GM23338 (cell line): ENCODE measurements around the gene DPP10. TPM values are rescaled to one million over a fixed set of nuclear protein-coding genes. Genes with fewer than 3 reads are reported as not detected.

Experiments used
- ATAC-seq: fragments of 200-7000 bp; cut with Tn5 transposase; 3 replicates; pipeline ENCODE4 v1.9.1; 2020
- DNase-seq: peaks from one replicate; pipeline ENCODE4 v3.0.0-alpha.2; 2015; ENCODE audit warnings: low spot score
- H2AFZ ChIP-seq: fragments of 200-600 bp; sonication (generic); 2 replicates; pipeline ENCODE4 v1.8.0; 2016; ENCODE audit warnings: antibody characterized with exemption, mild to moderate bottlenecking, moderate library complexity
- H3F3A ChIP-seq: fragments of 200-600 bp; sonication (generic); replicated peaks from 2 replicates; pipeline ENCODE4 v1.8.0; 2017; ENCODE audit warnings: antibody characterized with exemption, mixed run types, low read depth
- H3K27ac ChIP-seq: fragments of 200-600 bp; sonication (generic); 2 replicates; pipeline ENCODE4 v1.6.1; 2016; ENCODE audit warnings: low read depth
- H3K27me3 ChIP-seq: fragments of 200-600 bp; sonication (generic); 2 replicates; pipeline ENCODE4 v1.8.0; 2016; ENCODE audit warnings: mild to moderate bottlenecking, mixed run types, moderate library complexity; ENCODE audit not compliant: insufficient read depth
- H3K36me3 ChIP-seq: fragments of 200-600 bp; sonication (generic); 2 replicates; pipeline ENCODE4 v1.8.0; 2016; ENCODE audit warnings: mild to moderate bottlenecking; ENCODE audit not compliant: insufficient read depth
- H3K4me1 ChIP-seq: fragments of 200-600 bp; sonication (generic); 2 replicates; pipeline ENCODE4 v1.8.0; 2016; ENCODE audit warnings: mild to moderate bottlenecking, moderate library complexity; ENCODE audit not compliant: insufficient read depth
- H3K4me2 ChIP-seq: fragments of 200-600 bp; sonication (generic); 2 replicates; pipeline ENCODE4 v1.7.1; 2017; ENCODE audit warnings: mixed run types
- H3K4me3 ChIP-seq: fragments of 200-600 bp; sonication (generic); 2 replicates; pipeline ENCODE4 v1.6.1; 2016; ENCODE audit warnings: mixed run types
- H3K79me2 ChIP-seq: fragments of 200-600 bp; sonication (generic); replicated peaks from 2 replicates; pipeline ENCODE4 v1.8.0; 2017; ENCODE audit warnings: mild to moderate bottlenecking; ENCODE audit not compliant: insufficient read depth
- H3K9me2 ChIP-seq: fragments of 200-600 bp; sonication (generic); 2 replicates; pipeline ENCODE4 v1.8.0; 2017; ENCODE audit not compliant: insufficient read depth
- H4K20me1 ChIP-seq: fragments of 200-600 bp; sonication (generic); replicated peaks from 2 replicates; pipeline ENCODE4 v1.8.0; 2017; ENCODE audit warnings: mild to moderate bottlenecking; ENCODE audit not compliant: insufficient read depth
- H3K27ac Mint-ChIP-seq: 2 replicates; pipeline ENCODE4 v1.8.0; 2020; ENCODE audit warnings: inconsistent platforms, mild to moderate bottlenecking, moderate library complexity, mixed read lengths
- H3K27me3 Mint-ChIP-seq: 3 replicates; pipeline ENCODE4 v1.8.0; 2022; ENCODE audit warnings: low read depth, mild to moderate bottlenecking, moderate library complexity, mixed read lengths, inconsistent platforms; ENCODE audit not compliant: insufficient read depth, poor library complexity
- H3K36me3 Mint-ChIP-seq: 3 replicates; pipeline ENCODE4 v1.8.0; 2021; ENCODE audit warnings: low read depth, mild to moderate bottlenecking, inconsistent platforms, moderate library complexity, mixed read lengths
- H3K4me1 Mint-ChIP-seq: 3 replicates; pipeline ENCODE4 v1.8.0; 2020; ENCODE audit warnings: mild to moderate bottlenecking, inconsistent platforms, mixed read lengths
- H3K4me3 Mint-ChIP-seq: 3 replicates; pipeline ENCODE4 v1.8.0; 2021; ENCODE audit warnings: moderate library complexity, mild to moderate bottlenecking, inconsistent platforms, mixed read lengths
- H3K9me3 Mint-ChIP-seq: 3 replicates; pipeline ENCODE4 v1.8.0; 2020; ENCODE audit warnings: moderate library complexity, mild to moderate bottlenecking, inconsistent platforms, mixed read lengths
- CREB1 ChIP-seq: fragments of 250-450 bp; sonication (Bioruptor Pico); IDR thresholded peaks from 2 replicates; pipeline ENCODE4 v1.5.0; 2020; ENCODE audit warnings: low read depth, mild to moderate bottlenecking, moderate library complexity
- CTCF ChIP-seq, 2 experiments: fragments of 200-600 bp in 1 of 2; sonication (generic) in 1 of 2; conservative IDR thresholded peaks; 2 replicates each; pipeline versions ENCODE4 v1.5.1 to v1.6.1; 2016 to 2017; ENCODE audit warnings: antibody characterized with exemption in 2 of 2, low read depth in 2 of 2, mild to moderate bottlenecking in 2 of 2, moderate library complexity in 1 of 2
- ETS1 ChIP-seq: IDR thresholded peaks from 2 replicates; pipeline ENCODE4 v1.6.1; 2016; ENCODE audit warnings: antibody characterized with exemption
- EZH2 ChIP-seq: fragments of 200-600 bp; sonication (generic); IDR thresholded peaks from one replicate; pipeline ENCODE4 v1.8.0; 2017; ENCODE audit warnings: antibody characterized with exemption, mild to moderate bottlenecking, low read depth; ENCODE audit not compliant: unreplicated experiment
- EZH2phosphoT487 ChIP-seq: fragments of 200-600 bp; sonication (generic); IDR thresholded peaks from one replicate; pipeline ENCODE4 v1.8.1; 2018; ENCODE audit warnings: antibody characterized with exemption; ENCODE audit not compliant: unreplicated experiment
- JUNB ChIP-seq: IDR thresholded peaks from one replicate; pipeline ENCODE4 v1.6.1; 2016; ENCODE audit warnings: antibody characterized with exemption; ENCODE audit not compliant: unreplicated experiment
- NANOG ChIP-seq: IDR thresholded peaks from 2 replicates; pipeline ENCODE4 v1.6.1; 2016; ENCODE audit warnings: antibody characterized with exemption, borderline replicate concordance
- POLR2AphosphoS5 ChIP-seq: IDR thresholded peaks from 2 replicates; pipeline ENCODE4 v1.6.1; 2016; ENCODE audit warnings: antibody characterized with exemption, low read depth
- REST ChIP-seq: IDR thresholded peaks from one replicate; pipeline ENCODE4 v1.6.1; 2018; ENCODE audit warnings: antibody characterized with exemption; ENCODE audit not compliant: unreplicated experiment
- STAT1 ChIP-seq: IDR thresholded peaks from one replicate; pipeline ENCODE4 v1.6.1; 2016; ENCODE audit warnings: antibody characterized with exemption; ENCODE audit not compliant: unreplicated experiment
- ZNF114 ChIP-seq: fragments of 250-450 bp; sonication (Bioruptor Pico); IDR thresholded peaks from 2 replicates; pipeline ENCODE4 v1.5.0; 2020; ENCODE audit warnings: mild to moderate bottlenecking, moderate library complexity
- ZNF331 ChIP-seq: fragments of 250-450 bp; sonication (Bioruptor Pico); IDR thresholded peaks from 2 replicates; pipeline ENCODE4 v1.5.0; 2020; ENCODE audit warnings: low read depth, mild to moderate bottlenecking, moderate library complexity
- ZNF462 ChIP-seq: fragments of 250-450 bp; sonication (Bioruptor Pico); IDR thresholded peaks from 2 replicates; pipeline ENCODE4 v1.5.0; 2020; ENCODE audit warnings: mild to moderate bottlenecking, moderate library complexity
- polyA plus RNA-seq: library from polyadenylated mRNA; unstranded; fragments of >200 nt; fragmentation: Nextera tagmentation; extraction: Ambion mirVana; gene quantifications from 2 replicates; pipeline ENCODE4 v1.2.1, GENCODE V29; 2016
- total RNA-seq: library from RNA; depleted of rRNA; stranded (reverse); fragments of >200 nt; shearing (Covaris generic); gene quantifications from 2 replicates; pipeline ENCODE4 v1.2.3, GENCODE V29; 2014

Gene DPP10
- total and polyA plus RNA-seq, 2 experiments from 2014 or later = 3.6 to 14.8 TPM

GRCh38 chr2:115848192-115848591, 1405.8 kb downstream of the DPP10 start:
- no peaks in the 10 kb centered on the region for H3K27me3 ChIP-seq
- H3K4me1 ChIP-seq = peaks cover 4% of the 10 kb centered on the region; the same call in 1 of the 2 replicates
- H3F3A ChIP-seq = no peaks in the 10 kb centered on the region
- Mint-ChIP-seq H3K4me3 (no peak overlapping the region), H3K27me3 (no peaks in the 10 kb centered on the region), H3K27ac (no peak overlapping the region), H3K4me1 (no peaks in the 10 kb centered on the region), H3K36me3 (no peaks in the 10 kb centered on the region), H3K9me3 (no peaks in the 10 kb centered on the region)
- H3K36me3 ChIP-seq = no peaks in the 10 kb centered on the region
- H3K79me2 ChIP-seq = no peaks in the 10 kb centered on the region
- H3K9me2 ChIP-seq = no peaks in the 10 kb centered on the region
- no peak overlapping the region for H2AFZ ChIP-seq
- no peak overlapping the region for H3K27ac ChIP-seq
- H3K4me3 ChIP-seq = no peak overlapping the region
- ATAC-seq (no peak), DNase-seq (no peak)
- TF ChIP-seq ZNF331 (CRISPR knock-in tag) (no peak), NANOG (no peak), ZNF114 (CRISPR knock-in tag) (no peak), EZH2 (no peak), STAT1 (no peak), EZH2phosphoT487 (no peak), CREB1 (CRISPR knock-in tag) (no peak), ZNF462 (CRISPR knock-in tag) (no peak), REST (no peak), JUNB (no peak), POLR2AphosphoS5 (no peak), CTCF (conservative IDR thresholded peaks at IDR 0.05; ENCODE audit: low read depth in 2 of 2) (no peak), ETS1 (no peak)
- no peak overlapping the region for H3K4me2 ChIP-seq
- no peaks in the 10 kb centered on the region for H4K20me1 ChIP-seq
